HUES6 (cell line): ENCODE results near the gene HUWE1.

Source experiments
- H3K27ac ChIP-seq: 2 replicates; pipeline ENCODE4 v1.7.0; 2013; ENCODE audit warnings: low read depth, mild to moderate bottlenecking, low read length, inconsistent platforms
- H3K27me3 ChIP-seq: 2 replicates; pipeline ENCODE4 v1.6.1; 2013; ENCODE audit warnings: low read length; ENCODE audit not compliant: control insufficient read depth, insufficient read depth
- H3K36me3 ChIP-seq: 2 replicates; pipeline ENCODE4 v1.6.1; 2013; ENCODE audit warnings: low read length; ENCODE audit not compliant: control insufficient read depth, insufficient read depth
- H3K4me1 ChIP-seq: 2 replicates; pipeline ENCODE4 v1.6.1; 2013; ENCODE audit warnings: low read length; ENCODE audit not compliant: control insufficient read depth, insufficient read depth
- H3K4me3 ChIP-seq: 2 replicates; pipeline ENCODE4 v1.5.1; 2013; ENCODE audit warnings: low read depth, low read length
- H3K9ac ChIP-seq: one replicate; pipeline ENCODE4 v1.6.1; 2013; ENCODE audit warnings: mild to moderate bottlenecking, low read length
- H3K9me3 ChIP-seq: 2 replicates; pipeline ENCODE4 v1.6.1; 2013; ENCODE audit warnings: low read depth, low read length; ENCODE audit not compliant: control insufficient read depth, insufficient read depth

The HUWE1 gene

DNA sequence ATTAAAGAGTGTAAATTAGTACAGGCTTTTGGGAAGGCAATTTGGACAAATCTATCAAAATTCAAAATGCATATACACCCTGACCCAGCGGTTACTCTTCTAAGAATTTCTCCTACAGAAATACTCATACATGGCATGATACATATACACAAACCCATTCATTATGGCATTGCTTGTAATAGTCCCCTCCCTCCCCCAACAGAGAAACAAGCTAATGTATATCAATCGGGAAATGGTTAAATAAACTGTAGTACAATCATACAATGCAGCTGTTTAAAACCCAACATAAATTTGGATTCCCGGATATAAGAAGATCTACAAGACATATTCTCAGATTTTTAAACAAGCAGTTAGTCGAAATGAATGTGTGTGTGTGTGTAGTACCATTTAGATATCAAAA lies 808 bp downstream of the HUWE1 start:
- H3K27me3 ChIP-seq, result no peaks in the 10 kb centered on the region; the same call in 1 of the 2 replicates
- no peaks in the 10 kb centered on the region for H3K4me1 ChIP-seq
- peak overlapping the region; percentile 85 for H3K9ac ChIP-seq
- H3K36me3 ChIP-seq, result peaks cover 12% of the 10 kb centered on the region
- peak overlapping the region; percentile 39; the same call in 1 of the 2 replicates for H3K27ac ChIP-seq
- no peaks in the 10 kb centered on the region; the same call in 1 of the 2 replicates for H3K9me3 ChIP-seq
- H3K4me3 ChIP-seq, result peak overlapping the region; percentile 84

DNA sequence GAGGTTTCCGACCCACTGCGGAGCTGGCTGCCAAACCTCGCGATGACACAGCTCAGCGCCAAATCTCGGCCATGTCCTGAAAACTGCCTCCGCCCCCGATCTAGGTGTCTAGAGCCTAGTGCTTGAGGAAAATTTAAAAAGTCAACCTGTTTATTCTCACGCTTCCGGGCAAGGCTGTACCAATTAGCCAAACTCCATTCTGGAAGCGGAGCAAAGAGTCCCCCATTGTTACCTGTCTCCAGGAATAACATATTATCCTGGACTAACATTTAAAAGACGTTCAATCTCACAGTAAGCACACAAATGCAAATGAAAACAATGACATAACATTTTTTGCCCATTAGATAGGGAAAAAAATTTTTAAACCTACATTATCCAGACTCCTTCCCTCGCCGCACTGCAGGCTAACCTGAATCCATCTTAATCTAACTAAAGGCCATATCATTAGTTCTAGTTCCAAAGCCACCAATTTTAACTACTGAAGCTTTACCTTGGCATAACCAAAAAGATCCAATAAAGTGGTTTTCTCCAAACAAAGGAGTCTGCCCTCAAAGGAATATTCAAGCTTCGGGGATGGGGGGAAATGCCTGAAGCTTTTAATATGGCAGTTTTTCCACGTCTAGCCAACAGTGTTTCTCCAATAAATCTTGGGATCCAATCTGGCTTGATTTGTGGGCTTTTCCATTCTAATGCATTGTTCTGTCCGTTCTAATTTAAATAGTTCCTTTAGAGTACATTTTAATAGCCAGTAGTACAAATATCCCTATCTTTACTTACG lies 1.9 kb downstream of the HUWE1 start:
- H3K9ac ChIP-seq, result peak overlapping the region; percentile 99
- peak overlapping the region; percentile 79 for H3K27ac ChIP-seq
- no peaks in the 10 kb centered on the region; the same call in 1 of the 2 replicates for H3K27me3 ChIP-seq
- H3K36me3 ChIP-seq, result peaks cover 23% of the 10 kb centered on the region
- H3K4me3 ChIP-seq, result peak overlapping the region; percentile 84
- H3K9me3 ChIP-seq, result no peaks in the 10 kb centered on the region; the same call in 1 of the 2 replicates
- no peaks in the 10 kb centered on the region for H3K4me1 ChIP-seq

DNA sequence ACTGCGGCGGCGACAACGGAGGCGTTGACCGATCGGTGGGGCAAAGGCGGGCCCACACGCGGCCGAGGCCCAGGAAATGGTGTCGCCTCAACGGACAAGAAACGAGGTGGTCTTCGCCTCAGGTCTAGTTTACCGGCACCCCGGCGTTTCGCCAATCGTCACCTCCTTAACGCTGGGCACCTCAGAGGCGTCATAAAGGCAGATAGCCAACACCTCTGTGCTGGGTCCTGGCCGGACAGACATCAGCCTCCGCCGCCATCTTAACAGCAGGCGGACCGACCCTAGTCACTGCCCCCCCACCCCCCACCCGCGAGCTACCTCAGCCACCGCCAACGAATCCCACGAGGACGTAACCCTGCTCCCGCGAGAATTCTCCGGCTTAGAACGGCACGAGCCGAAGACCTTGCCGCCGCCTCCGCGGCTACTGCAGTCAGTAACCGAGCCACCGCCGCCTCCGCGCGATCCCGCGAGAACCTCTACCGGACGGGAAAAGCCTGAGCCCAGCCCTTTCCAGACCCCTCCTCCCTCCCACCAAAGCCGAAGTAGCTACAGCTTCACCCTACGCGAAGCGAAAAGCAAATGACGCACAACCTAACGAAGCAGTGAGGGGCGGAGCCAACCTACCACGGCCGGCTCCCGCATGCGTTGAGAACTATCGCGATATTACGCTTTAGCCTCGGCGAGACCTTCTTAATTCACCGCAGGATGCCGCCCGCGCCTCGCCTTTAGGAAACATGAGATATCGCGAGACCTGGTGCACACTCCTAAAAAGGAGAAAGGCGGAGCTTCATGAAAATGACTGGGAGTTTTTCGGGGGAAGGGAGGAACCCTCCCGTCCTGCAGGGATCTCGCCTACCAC lies 2.7 kb downstream of the HUWE1 start:
- Histone ChIP-seq H3K27me3 (no peaks in the 10 kb centered on the region; the same call in 1 of the 2 replicates), H3K9ac (peak overlapping the region; percentile 99), H3K4me1 (no peaks in the 10 kb centered on the region), H3K9me3 (no peaks in the 10 kb centered on the region; the same call in 1 of the 2 replicates), H3K27ac (peak overlapping the region; percentile 79), H3K36me3 (peaks cover 31% of the 10 kb centered on the region), H3K4me3 (peak overlapping the region; percentile 84)

DNA sequence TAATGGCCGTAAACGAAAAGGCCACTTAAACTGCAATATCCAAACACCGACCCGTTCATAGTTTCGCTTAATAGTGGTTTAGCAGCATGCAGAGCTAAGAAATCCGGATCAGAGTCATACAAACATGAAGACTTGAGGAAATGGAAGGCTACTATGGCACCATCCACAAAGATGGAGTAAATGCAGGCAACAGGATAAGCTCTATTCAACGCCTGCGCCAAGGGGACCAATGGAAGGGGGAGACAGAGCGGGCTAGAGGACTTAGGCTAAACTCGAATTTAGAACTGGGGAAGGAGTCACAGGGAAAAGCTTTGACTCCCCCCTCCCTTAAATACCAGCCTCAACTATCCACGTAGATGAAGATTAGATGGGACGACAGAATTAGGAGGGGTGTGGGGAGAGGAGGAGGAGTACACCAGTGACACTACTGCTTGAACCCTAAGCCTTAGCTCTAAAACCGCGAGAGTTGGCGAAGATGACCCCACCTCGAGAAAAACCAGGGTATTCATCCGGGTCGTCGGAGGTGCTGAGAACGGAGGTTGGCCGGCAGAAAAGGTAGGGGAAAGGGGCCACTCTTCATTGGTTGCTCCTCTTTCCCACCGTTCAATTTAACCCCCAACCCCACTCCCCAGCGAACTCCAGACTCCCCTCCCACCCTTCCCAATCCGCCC lies 3.5 kb downstream of the HUWE1 start:
- Histone ChIP-seq H3K27me3 (no peaks in the 10 kb centered on the region; the same call in 1 of the 2 replicates), H3K4me1 (no peaks in the 10 kb centered on the region), H3K9ac (peak overlapping the region; percentile 99), H3K4me3 (peak overlapping the region; percentile 84), H3K9me3 (no peaks in the 10 kb centered on the region; the same call in 1 of the 2 replicates), H3K36me3 (peaks cover 39% of the 10 kb centered on the region), H3K27ac (peak overlapping the region; percentile 76)

DNA sequence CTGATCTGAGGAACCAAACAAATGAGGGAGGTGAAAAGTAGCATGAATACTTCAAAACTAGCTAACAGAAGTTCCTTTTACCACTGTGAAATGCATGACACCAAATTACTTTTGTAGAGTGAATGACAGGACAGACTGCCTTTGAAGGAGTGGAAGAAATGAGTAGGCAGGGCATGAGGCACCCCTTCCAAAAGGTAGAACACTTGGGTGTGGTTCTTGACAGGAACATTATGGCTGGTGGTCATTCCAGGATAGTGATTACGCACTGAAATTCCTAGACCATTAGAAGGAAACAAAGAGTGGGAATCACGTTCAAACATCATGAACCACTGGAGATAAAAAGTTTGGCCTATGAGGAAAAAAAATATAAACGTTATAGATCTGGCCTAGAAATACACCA lies 4.9 kb downstream of the HUWE1 start:
- Histone ChIP-seq H3K36me3 (peaks cover 52% of the 10 kb centered on the region), H3K4me3 (peak overlapping the region; percentile 84; the same call in 1 of the 2 replicates), H3K4me1 (no peaks in the 10 kb centered on the region), H3K9ac (no peak overlapping the region), H3K27ac (no peak overlapping the region), H3K27me3 (no peaks in the 10 kb centered on the region), H3K9me3 (no peaks in the 10 kb centered on the region; the same call in 1 of the 2 replicates)

DNA sequence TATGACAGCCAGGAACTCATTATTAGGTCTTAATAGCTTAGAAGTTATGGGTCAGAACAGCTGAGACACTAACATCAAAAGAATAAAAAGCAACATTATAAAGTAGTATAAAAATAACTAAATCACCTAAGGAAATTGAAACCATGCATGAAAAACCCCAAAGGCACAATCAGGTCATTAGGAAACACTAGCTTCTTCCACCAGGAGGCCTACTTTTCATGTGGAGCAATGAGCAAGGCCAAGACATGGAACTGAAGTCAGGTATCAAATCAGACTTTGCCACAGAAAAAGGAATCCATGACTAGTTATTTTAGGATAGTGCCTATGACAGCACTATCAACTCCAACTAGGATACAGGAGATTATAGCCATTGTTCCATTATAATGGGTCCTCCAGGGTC lies 7.9 kb downstream of the HUWE1 start:
- Histone ChIP-seq H3K4me1 (no peaks in the 10 kb centered on the region), H3K4me3 (no peak overlapping the region), H3K36me3 (peaks cover 78% of the 10 kb centered on the region)

DNA sequence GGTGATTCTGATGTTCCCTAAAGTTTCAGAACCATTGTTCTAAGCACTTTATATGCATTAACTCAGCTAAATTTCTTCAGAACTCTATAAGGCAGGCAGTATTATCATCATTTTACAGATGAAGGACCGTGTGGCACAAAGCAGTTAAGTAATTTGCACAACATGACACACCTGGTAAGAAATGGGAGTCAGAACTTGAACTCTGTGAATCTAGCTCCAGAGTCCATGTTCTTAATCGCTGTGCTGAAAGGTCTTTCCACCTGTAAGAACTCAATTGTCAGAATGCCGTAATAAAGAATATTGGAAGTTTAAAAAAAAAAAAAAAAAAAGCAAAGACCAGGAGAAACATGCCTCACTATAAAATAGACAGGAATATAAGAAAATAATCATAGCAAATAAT lies 9.2 kb downstream of the HUWE1 start:
- no peaks in the 10 kb centered on the region for H3K27me3 ChIP-seq
- H3K36me3 ChIP-seq, result peaks cover 91% of the 10 kb centered on the region
- H3K4me1 ChIP-seq, result no peaks in the 10 kb centered on the region

More for the DNA sequence above, 7.9 kb downstream of the HUWE1 start:
- no peaks in the 10 kb centered on the region for H3K27me3 ChIP-seq
- H3K9ac ChIP-seq, result no peak overlapping the region
- no peak overlapping the region for H3K27ac ChIP-seq
- no peaks in the 10 kb centered on the region; the same call in 1 of the 2 replicates for H3K9me3 ChIP-seq

DNA sequence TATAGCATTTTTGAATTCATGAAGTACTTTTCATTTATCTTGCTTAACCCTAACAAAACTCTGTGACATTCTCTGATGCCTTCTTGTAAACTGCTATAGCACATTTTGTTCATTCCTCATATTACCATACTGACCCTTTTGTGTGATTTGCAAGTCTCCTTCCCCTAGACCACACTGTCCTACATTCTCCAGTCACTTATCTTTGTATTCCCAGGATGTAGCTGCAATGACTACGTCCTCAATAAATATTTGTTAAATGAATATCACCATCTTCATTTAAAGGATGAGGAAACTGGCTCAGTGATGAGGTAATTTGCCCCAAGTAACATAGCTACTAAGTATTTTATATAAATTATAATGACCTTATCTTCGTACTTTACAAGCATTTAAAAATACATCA lies 11.9 kb downstream of the HUWE1 start:
- Histone ChIP-seq H3K27ac (no peak overlapping the region), H3K27me3 (no peaks in the 10 kb centered on the region), H3K9ac (no peak overlapping the region), H3K36me3 (peaks cover 84% of the 10 kb centered on the region), H3K9me3 (peaks cover 2% of the 10 kb centered on the region; the same call in 1 of the 2 replicates), H3K4me1 (no peaks in the 10 kb centered on the region), H3K4me3 (no peak overlapping the region)

More for the DNA sequence above, 9.2 kb downstream of the HUWE1 start:
- Histone ChIP-seq H3K9me3 (no peaks in the 10 kb centered on the region; the same call in 1 of the 2 replicates), H3K9ac (no peak overlapping the region), H3K4me3 (no peak overlapping the region), H3K27ac (no peak overlapping the region)

DNA sequence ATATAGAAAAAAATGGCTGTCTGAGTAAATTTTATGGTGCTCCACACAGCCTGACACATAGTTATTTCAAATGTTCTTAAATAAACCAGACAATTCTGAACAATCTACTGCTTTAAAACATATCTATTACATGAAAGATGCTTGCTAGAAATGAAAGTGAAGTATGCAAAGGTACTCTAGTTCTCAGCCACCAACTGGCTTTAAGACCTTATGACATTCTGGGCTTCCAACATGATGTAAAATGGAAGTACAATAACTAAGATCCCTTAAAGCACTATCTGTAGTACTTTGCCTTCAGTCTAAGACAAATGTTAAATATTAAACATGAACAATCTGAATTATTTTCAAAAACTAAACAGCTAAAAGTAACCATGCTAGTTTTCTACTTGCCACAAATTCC lies 17.3 kb downstream of the HUWE1 start:
- H3K9ac ChIP-seq, result no peak overlapping the region
- H3K9me3 ChIP-seq, result peaks cover 5% of the 10 kb centered on the region; the same call in 1 of the 2 replicates
- H3K36me3 ChIP-seq, result peaks cover 76% of the 10 kb centered on the region
- no peak overlapping the region for H3K27ac ChIP-seq
- H3K4me3 ChIP-seq, result no peak overlapping the region
- no peaks in the 10 kb centered on the region for H3K27me3 ChIP-seq
- no peaks in the 10 kb centered on the region for H3K4me1 ChIP-seq

DNA sequence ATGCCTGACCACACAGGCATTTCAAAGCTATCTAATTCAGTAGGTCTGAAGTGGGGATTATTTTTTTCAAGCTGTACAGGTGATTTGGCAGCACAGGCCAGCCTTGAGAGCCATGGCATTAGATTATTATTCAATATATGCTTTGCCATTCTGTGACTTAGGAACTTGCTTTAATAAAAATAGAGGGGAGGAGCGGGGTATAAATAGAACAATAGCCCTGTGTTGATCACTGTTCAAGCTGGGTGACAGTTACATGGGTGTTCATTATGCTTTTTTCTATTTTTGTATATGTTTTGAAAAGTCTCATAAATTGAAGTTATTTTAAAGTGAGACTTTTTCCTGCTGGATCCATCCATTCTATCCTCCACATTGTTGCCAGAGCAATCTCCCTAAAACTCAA lies 20.3 kb downstream of the HUWE1 start:
- Histone ChIP-seq H3K4me3 (no peak overlapping the region), H3K4me1 (no peaks in the 10 kb centered on the region), H3K27ac (no peak overlapping the region), H3K27me3 (no peaks in the 10 kb centered on the region), H3K9ac (no peak overlapping the region), H3K36me3 (peaks cover 71% of the 10 kb centered on the region), H3K9me3 (peaks cover 5% of the 10 kb centered on the region; the same call in 1 of the 2 replicates)
